HL-60 (cell line): ENCODE measurements around the gene NTN1.

ENCODE experiments used
- DNase-seq, 2 experiments: peaks; one replicate each; pipeline ENCODE4 v3.0.0-alpha.2; 2010 to 2020; ENCODE audit warnings: low read depth in 1 of 2, low spot score in 1 of 2
- H3K27ac ChIP-seq: fragments of 250-450 bp; sonication (Bioruptor Pico); replicated peaks from 2 replicates; pipeline ENCODE4 v1.5.1; 2020; ENCODE audit warnings: mild to moderate bottlenecking, moderate library complexity
- H3K27me3 ChIP-seq: fragments of 250-450 bp; sonication (Bioruptor Pico); 2 replicates; pipeline ENCODE4 v1.5.1; 2021; ENCODE audit warnings: mild to moderate bottlenecking, moderate library complexity; ENCODE audit not compliant: insufficient read depth, poor library complexity, severe bottlenecking
- H3K4me3 ChIP-seq: replicated peaks from 2 replicates; pipeline ENCODE4 v1.5.1; 2011; ENCODE audit warnings: mild to moderate bottlenecking, control low read depth, low read length; ENCODE audit not compliant: insufficient read depth
- CTCF ChIP-seq: IDR thresholded peaks from one replicate; pipeline ENCODE4 v1.5.1; 2011; ENCODE audit warnings: low read length, control low read depth, inconsistent platforms; ENCODE audit not compliant: insufficient read depth
- GABPA ChIP-seq: IDR thresholded peaks from 2 replicates; pipeline ENCODE4 v1.6.1; 2012; ENCODE audit warnings: low read depth
- POLR2AphosphoS5 ChIP-seq: IDR thresholded peaks from 2 replicates; pipeline ENCODE4 v1.6.1; 2012; ENCODE audit warnings: low read depth
- SPI1 ChIP-seq: IDR thresholded peaks from 2 replicates; pipeline ENCODE4 v1.6.1; 2012; ENCODE audit warnings: low read depth, mild to moderate bottlenecking, borderline replicate concordance
- TF ChIP-seq, protein P1 (sequence below): IDR thresholded peaks from 2 replicates; pipeline ENCODE4 v1.6.1; 2012; ENCODE audit warnings: low read depth; ENCODE audit not compliant: insufficient replicate concordance

Gene NTN1

DNA sequence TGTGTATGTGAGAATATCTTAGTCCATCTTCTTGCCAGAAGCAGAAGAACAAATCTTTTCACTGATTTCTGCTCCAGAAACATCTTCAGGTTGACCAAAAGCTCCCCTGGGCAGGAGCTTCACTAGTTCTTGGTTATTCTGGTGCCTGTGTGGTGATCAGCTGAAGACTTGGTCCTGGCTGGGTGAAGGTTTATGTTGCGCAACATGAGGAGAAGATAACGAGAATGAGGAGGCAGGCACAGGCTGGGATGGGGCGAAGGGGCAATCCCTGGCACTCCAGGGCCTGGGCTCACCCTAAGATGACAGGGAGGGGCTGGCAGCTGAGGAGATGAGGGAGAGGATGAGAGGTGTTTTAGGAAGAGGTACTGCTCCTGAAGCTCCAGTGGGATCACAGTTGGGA lies 232.0 kb downstream of the NTN1 start:
- no peak for TF ChIP-seq SPI1
- no peak for TF ChIP-seq GABPA
- TF ChIP-seq CTCF: no peak
- TF ChIP-seq POLR2AphosphoS5: no peak
- TF ChIP-seq, protein P1, sequence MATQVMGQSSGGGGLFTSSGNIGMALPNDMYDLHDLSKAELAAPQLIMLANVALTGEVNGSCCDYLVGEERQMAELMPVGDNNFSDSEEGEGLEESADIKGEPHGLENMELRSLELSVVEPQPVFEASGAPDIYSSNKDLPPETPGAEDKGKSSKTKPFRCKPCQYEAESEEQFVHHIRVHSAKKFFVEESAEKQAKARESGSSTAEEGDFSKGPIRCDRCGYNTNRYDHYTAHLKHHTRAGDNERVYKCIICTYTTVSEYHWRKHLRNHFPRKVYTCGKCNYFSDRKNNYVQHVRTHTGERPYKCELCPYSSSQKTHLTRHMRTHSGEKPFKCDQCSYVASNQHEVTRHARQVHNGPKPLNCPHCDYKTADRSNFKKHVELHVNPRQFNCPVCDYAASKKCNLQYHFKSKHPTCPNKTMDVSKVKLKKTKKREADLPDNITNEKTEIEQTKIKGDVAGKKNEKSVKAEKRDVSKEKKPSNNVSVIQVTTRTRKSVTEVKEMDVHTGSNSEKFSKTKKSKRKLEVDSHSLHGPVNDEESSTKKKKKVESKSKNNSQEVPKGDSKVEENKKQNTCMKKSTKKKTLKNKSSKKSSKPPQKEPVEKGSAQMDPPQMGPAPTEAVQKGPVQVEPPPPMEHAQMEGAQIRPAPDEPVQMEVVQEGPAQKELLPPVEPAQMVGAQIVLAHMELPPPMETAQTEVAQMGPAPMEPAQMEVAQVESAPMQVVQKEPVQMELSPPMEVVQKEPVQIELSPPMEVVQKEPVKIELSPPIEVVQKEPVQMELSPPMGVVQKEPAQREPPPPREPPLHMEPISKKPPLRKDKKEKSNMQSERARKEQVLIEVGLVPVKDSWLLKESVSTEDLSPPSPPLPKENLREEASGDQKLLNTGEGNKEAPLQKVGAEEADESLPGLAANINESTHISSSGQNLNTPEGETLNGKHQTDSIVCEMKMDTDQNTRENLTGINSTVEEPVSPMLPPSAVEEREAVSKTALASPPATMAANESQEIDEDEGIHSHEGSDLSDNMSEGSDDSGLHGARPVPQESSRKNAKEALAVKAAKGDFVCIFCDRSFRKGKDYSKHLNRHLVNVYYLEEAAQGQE: no peak
- H3K27me3 ChIP-seq: no peaks in the 10 kb centered on the region
- no peak overlapping the region for H3K27ac ChIP-seq
- H3K4me3 ChIP-seq: no peak overlapping the region
- DNase-seq: no peak

DNA sequence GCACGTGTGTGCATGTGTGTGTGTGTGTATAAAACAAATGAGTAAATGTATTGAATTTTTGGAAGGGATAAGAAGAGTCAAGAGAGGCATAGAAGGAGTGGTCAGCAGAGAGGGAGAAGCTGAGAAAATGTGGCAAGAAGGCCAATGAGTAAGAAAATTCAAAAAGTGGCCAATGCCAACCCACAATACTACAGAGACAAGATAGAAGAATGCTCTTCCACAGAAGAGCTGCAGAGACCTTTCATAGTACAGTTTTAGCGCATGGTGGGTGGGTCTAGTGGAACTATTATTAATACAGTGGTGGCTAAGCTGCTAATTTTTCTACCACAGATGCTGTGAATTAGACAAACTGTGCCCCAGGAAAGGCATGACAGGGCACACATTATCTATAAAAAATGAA lies 233.5 kb downstream of the NTN1 start:
- DNase-seq: no peak
- Histone ChIP-seq H3K27ac (no peak overlapping the region), H3K4me3 (no peak overlapping the region), H3K27me3 (no peaks in the 10 kb centered on the region)
- TF ChIP-seq, protein P1: no peak
- TF ChIP-seq POLR2AphosphoS5 (no peak), CTCF (no peak), SPI1 (no peak), GABPA (no peak)

- TF ChIP-seq POLR2AphosphoS5 (no peak), GABPA (no peak), CTCF (no peak), SPI1 (no peak)
- TF ChIP-seq, protein P1: no peak
- no peak overlapping the region for H3K4me3 ChIP-seq
- DNase-seq: no peak
- H3K27ac ChIP-seq: no peak overlapping the region
- no peaks in the 10 kb centered on the region for H3K27me3 ChIP-seq
These were observed 234.5 kb downstream of the NTN1 start for GRCh38 chr17:9255833-9256232.
